Endothelial cell of umbilical vein (primary cell): ENCODE results near the gene PRG2. TPM values are rescaled to one million over a fixed set of nuclear protein-coding genes. Genes with fewer than 3 reads are reported as not detected.

Experiments
- BruUV-seq: library from RNA; stranded (reverse); fragments of 400-500 nt; replicated peaks from 2 replicates; lab custom pipeline; 2021; lab: Mats Ljungman, UMichigan
- CTCF ChIA-PET: fragments of 300-600, 350-600 bp; sonication (Branson Sonifier 250); formaldehyde crosslinking; loops from one replicate; lab custom pipeline; 2021; ENCODE audit warnings: antibody characterized with exemption, inconsistent platforms; lab: Charles Lee
- POLR2A ChIA-PET: fragments of 300-600, 350-600 bp; sonication (Branson Sonifier 250); formaldehyde crosslinking; loops from one replicate; lab custom pipeline; 2021; ENCODE audit warnings: antibody characterized with exemption, inconsistent platforms; lab: Charles Lee
- DNase-seq: peaks from one replicate; pipeline ENCODE4 v3.0.0-alpha.2; 2011; ENCODE audit warnings: low read depth, low spot score
- FAIRE-seq: peaks from 2 replicates; lab custom pipeline; 2011; peaks lifted over from hg19 to GRCh38; lab: Jason Lieb, UNC
- H2AFZ ChIP-seq: 2 replicates; pipeline ENCODE4 v1.6.0; 2012; ENCODE audit warnings: low read depth, low read length, control low read depth, inconsistent platforms
- H3K27ac ChIP-seq: 2 replicates; pipeline ENCODE4 v1.5.1; 2011; ENCODE audit warnings: low read depth, mild to moderate bottlenecking, control low read depth, low read length, moderate library complexity; ENCODE audit not compliant: insufficient read depth
- H3K27me3 ChIP-seq, 2 experiments: 2 replicates each; pipeline versions ENCODE4 v1.6.0 to v1.6.1; 2011; ENCODE audit warnings: low read length in 2 of 2, mixed read lengths in 1 of 2; ENCODE audit not compliant: control insufficient read depth in 2 of 2, insufficient read depth in 2 of 2
- H3K36me3 ChIP-seq, 2 experiments: 2 replicates in 1 of 2; 3 replicates in 1 of 2; pipeline ENCODE4 v1.5.1; 2011; ENCODE audit warnings: low read length in 2 of 2, mild to moderate bottlenecking in 1 of 2, moderate library complexity in 1 of 2; ENCODE audit not compliant: control insufficient read depth in 2 of 2, insufficient read depth in 2 of 2; ENCODE audit errors: extremely low read depth in 1 of 2
- H3K4me1 ChIP-seq: 3 replicates; pipeline ENCODE4 v1.5.1; 2011; ENCODE audit warnings: mild to moderate bottlenecking, low read length; ENCODE audit not compliant: control insufficient read depth, insufficient read depth; ENCODE audit errors: extremely low read depth
- H3K4me2 ChIP-seq: 2 replicates; pipeline ENCODE4 v1.6.1; 2011; ENCODE audit warnings: low read length, control low read depth, mixed read lengths; ENCODE audit not compliant: insufficient read depth
- H3K4me3 ChIP-seq, 3 experiments: fragments of 200-600 bp in 1 of 3; sonication (generic), shearing (Covaris generic) in 1 of 3; replicated peaks in 1 of 3; 2 replicates each; pipeline ENCODE4 v1.5.1; 2011 to 2016; ENCODE audit warnings: control low read depth in 3 of 3, low read length in 3 of 3, mild to moderate bottlenecking in 2 of 3, inconsistent platforms in 1 of 3, low read depth in 1 of 3, moderate library complexity in 1 of 3; ENCODE audit not compliant: insufficient read depth in 1 of 3
- H3K79me2 ChIP-seq: 2 replicates; pipeline ENCODE4 v1.6.0; 2012; ENCODE audit warnings: low read length, inconsistent platforms; ENCODE audit not compliant: control insufficient read depth, insufficient read depth
- H3K9ac ChIP-seq: replicated peaks from 2 replicates; pipeline ENCODE3; 2011; ENCODE audit warnings: low read length, control low read depth; ENCODE audit not compliant: insufficient read depth; ENCODE audit errors: extremely low read depth
- H3K9me1 ChIP-seq: replicated peaks from 3 replicates; pipeline ENCODE4 v1.6.0; 2011; ENCODE audit warnings: mild to moderate bottlenecking, low read length; ENCODE audit not compliant: control insufficient read depth, insufficient read depth; ENCODE audit errors: extremely low read depth
- H3K9me3 ChIP-seq: replicated peaks from 2 replicates; pipeline ENCODE4 v1.5.1; 2012; ENCODE audit warnings: low read length, inconsistent platforms; ENCODE audit not compliant: control insufficient read depth, insufficient read depth
- H4K20me1 ChIP-seq: replicated peaks from 2 replicates; pipeline ENCODE3; 2011; ENCODE audit warnings: mild to moderate bottlenecking, low read length; ENCODE audit not compliant: control insufficient read depth, insufficient read depth; ENCODE audit errors: extremely low read depth
- CTCF ChIP-seq, 2 donors: IDR thresholded peaks; 1 replicate in 1 of 2; 2 replicates in 1 of 2; pipeline ENCODE4 v1.5.1; 2011; ENCODE audit warnings: low read length in 2 of 2, mild to moderate bottlenecking in 2 of 2, moderate library complexity in 2 of 2, control low read depth in 1 of 2, inconsistent platforms in 1 of 2, low read depth in 1 of 2; ENCODE audit not compliant: insufficient read depth in 1 of 2; ENCODE audit errors: extremely low read depth in 1 of 2
- EZH2 ChIP-seq: IDR thresholded peaks from 2 replicates; pipeline ENCODE4 v1.6.1; 2012; ENCODE audit warnings: borderline replicate concordance, low read depth, mild to moderate bottlenecking, moderate library complexity, low read length, inconsistent platforms; ENCODE audit not compliant: severe bottlenecking
- FOS ChIP-seq: IDR thresholded peaks from 2 replicates; pipeline ENCODE4 v1.6.1; 2011; ENCODE audit warnings: mild to moderate bottlenecking, low read length, moderate library complexity, borderline replicate concordance; ENCODE audit not compliant: insufficient read depth
- GATA2 ChIP-seq: IDR thresholded peaks from 2 replicates; pipeline ENCODE4 v1.7.0; 2011; ENCODE audit warnings: low read depth, mild to moderate bottlenecking, moderate library complexity, mixed read lengths, low read length; ENCODE audit not compliant: insufficient read length, insufficient read depth
- MYC ChIP-seq: IDR thresholded peaks from one replicate; pipeline ENCODE4 v1.6.1; 2011; ENCODE audit warnings: mild to moderate bottlenecking, low read depth, low read length
- POLR2A ChIP-seq: IDR thresholded peaks from 2 replicates; pipeline ENCODE4 v1.6.1; 2012; ENCODE audit warnings: low read depth, mild to moderate bottlenecking, control low read depth, low read length
- POLR2AphosphoS5 ChIP-seq: IDR thresholded peaks from 2 replicates; pipeline ENCODE4 v1.6.1; 2012; ENCODE audit warnings: low read depth, mild to moderate bottlenecking, control low read depth, low read length, moderate library complexity; ENCODE audit not compliant: insufficient read depth
- dilution Hi-C: fragments of 300-500 bp; cut with MboI; formaldehyde crosslinking; loops from one replicate; pipeline ENCODE4 v1.15.0; 2019; ENCODE audit warnings: low sequenced_read_pairs; ENCODE audit not compliant: extremely low pct_ligation_motif_present
- intact Hi-C: fragments of 100-400 bp; cut with micrococcal nuclease; formaldehyde crosslinking; loops from one replicate; pipeline ENCODE4 v1.10.0; 2022
- polyA plus RNA-seq, 4 experiments: library from polyadenylated mRNA; depleted of rRNA in 3 of 4; stranded (reverse) in 3 of 4; unstranded in 1 of 4; fragments of >200 nt; gene quantifications; 2 replicates each; pipeline versions ENCODE4 v1.2.1 to v1.2.3, GENCODE V29; 2011 to 2012; ENCODE audit warnings: missing spikeins in 1 of 4
- total RNA-seq: library from RNA; stranded (reverse); gene quantifications from 2 replicates; pipeline ENCODE4 v1.2.3, GENCODE V29; 2021
- TF ChIP-seq, protein P1 (sequence below): IDR thresholded peaks from 2 replicates; pipeline ENCODE4 v1.6.1; 2011; ENCODE audit not compliant: insufficient read depth, insufficient read length

Gene PRG2
- total and polyA plus RNA-seq, 2 donors (not counting 3 experiments of a cell fraction or from before 2014, with no cell fraction given): 0.08 to 0.55 TPM

DNA sequence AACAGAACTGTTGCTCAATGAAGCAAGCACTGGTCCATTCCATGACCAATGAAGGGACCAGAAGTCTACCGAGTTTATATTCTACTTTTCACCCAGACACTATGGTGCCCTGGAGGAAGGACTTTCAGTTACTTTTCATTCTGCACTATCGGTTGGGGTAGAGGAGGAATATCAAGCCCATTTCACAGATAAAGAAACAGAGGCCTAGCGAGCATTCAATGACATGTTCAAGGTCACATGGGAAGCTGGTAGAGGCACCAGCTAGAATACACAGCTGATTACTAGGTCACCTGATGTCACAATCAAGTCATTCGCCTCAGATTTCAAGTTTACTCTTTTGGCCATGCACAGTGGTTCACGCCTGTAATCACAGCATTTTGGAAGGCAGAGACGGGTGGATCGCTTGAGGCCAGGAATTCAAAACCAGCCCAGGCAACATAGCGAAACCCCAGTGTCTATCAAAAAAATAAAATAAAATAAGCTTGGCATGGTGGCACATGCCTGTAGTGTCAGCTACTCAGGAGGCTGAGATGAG is 17.6 kb upstream of the PRG2 start:
- Histone ChIP-seq H3K36me3 (peaks cover 3 to 12% of the 10 kb centered on the region in 2 experiments), H3K4me3 (no peak overlapping the region), H3K4me1 (peaks cover 33% of the 10 kb centered on the region), H2AFZ (no peak overlapping the region), H3K9ac (no peak overlapping the region), H3K79me2 (no peaks in the 10 kb centered on the region), H3K4me2 (no peak overlapping the region), H3K27me3 (no peaks in the 10 kb centered on the region), H3K9me1 (no peaks in the 10 kb centered on the region), H3K9me3 (no peaks in the 10 kb centered on the region), H3K27ac (no peak overlapping the region), H4K20me1 (no peaks in the 10 kb centered on the region)
- FAIRE-seq: peak; percentile 8
- intact Hi-C loops: loop anchor here (5.0 kb wide), 2 partner anchors 49 to 61 kb away; no protein-coding TSS in a partner anchor
- BruUV-seq: no TSS peak
- POLR2A ChIA-PET: no interaction called here
- CTCF ChIA-PET: no interaction called here
- TF ChIP-seq CTCF (IDR thresholded peaks at IDR 0.05; ENCODE audit: extremely low read depth in 1 of 2, insufficient read depth in 1 of 2, low read depth in 1 of 2, low read length in 2 of 2) (no peak), POLR2A (no peak), FOS (no peak), POLR2AphosphoS5 (no peak), EZH2 (no peak), GATA2 (no peak), MYC (no peak)
- TF ChIP-seq, protein P1, sequence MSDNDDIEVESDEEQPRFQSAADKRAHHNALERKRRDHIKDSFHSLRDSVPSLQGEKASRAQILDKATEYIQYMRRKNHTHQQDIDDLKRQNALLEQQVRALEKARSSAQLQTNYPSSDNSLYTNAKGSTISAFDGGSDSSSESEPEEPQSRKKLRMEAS: no peak
- dilution Hi-C loops: no loop called here
- DNase-seq: no peak
